Lower leg skin (tissue), 4 donors: ENCODE results near the gene THSD4. TPM values are rescaled to one million over a fixed set of nuclear protein-coding genes. Genes with fewer than 3 reads are reported as not detected.

Experiments used
- DNase-seq, 2 donors: peaks; one replicate each; pipeline ENCODE4 v3.0.0-alpha.2; 2019; ENCODE audit warnings: low spot score in 2 of 2
- H3K4me3 ChIP-seq: fragments of 200-600 bp; sonication (generic); 2 replicates; pipeline ENCODE4 v1.5.1; 2017; ENCODE audit warnings: mild to moderate bottlenecking, low read depth; ENCODE audit not compliant: poor library complexity, severe bottlenecking
- POLR2A ChIP-seq, 2 donors: fragments of 450-650 bp; IDR thresholded peaks; one replicate each; pipeline ENCODE4 v1.6.1; 2016 to 2017; ENCODE audit warnings: antibody characterized with exemption in 2 of 2, mild to moderate bottlenecking in 1 of 2, moderate library complexity in 1 of 2
- WGBS, 2 donors: methylation state at CpG; one replicate each; pipeline ENCODE4 v1.1.5; 2018; 5-methylcytosine and 5-hydroxymethylcytosine counted together
- intact Hi-C: fragments of 100-400 bp; cut with DNase I; formaldehyde crosslinking; loops from one replicate; pipeline ENCODE4 v1.15.0; 2023; ENCODE audit warnings: low total_unique reads
- total RNA-seq, 4 donors: library from RNA; depleted of rRNA; stranded (reverse); fragments of >200 nt; gene quantifications; one replicate each; pipeline ENCODE4 v1.1.0, GENCODE V29; 2016
- TF ChIP-seq, protein P1 (sequence below), 3 donors: fragments of 450-650 bp; IDR thresholded peaks; one replicate each; pipeline ENCODE4 v1.5.1; 2016; ENCODE audit warnings: antibody characterized with exemption in 3 of 3, mild to moderate bottlenecking in 3 of 3, moderate library complexity in 2 of 3

The THSD4 gene
- total RNA-seq, 4 donors from 2014 or later, result 9.3 to 39.2 (median 32.8) TPM

DNA sequence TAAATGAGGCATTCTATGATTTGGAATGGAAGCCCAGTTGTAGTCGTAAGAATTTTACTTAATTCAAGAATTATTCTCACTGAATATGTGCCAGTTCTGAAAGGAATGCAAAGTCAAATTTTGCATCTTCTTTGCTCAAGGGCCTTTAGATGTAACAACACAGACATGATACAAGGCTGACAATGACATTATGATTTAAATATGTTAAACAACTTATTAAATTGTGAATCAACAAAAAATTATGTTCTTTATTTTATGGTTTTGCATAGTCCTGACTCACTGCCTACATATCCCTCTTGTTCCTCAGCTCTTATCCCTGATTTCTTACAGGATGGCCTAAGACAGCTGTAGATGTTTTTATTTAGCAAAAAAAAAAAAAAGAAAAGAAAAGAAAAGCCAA, 524.2 kb downstream of the THSD4 start:
- intact Hi-C loops, result no loop called here
- TF ChIP-seq POLR2A (IDR thresholded peaks at IDR 0.05), result no peak
- TF ChIP-seq, protein P1, sequence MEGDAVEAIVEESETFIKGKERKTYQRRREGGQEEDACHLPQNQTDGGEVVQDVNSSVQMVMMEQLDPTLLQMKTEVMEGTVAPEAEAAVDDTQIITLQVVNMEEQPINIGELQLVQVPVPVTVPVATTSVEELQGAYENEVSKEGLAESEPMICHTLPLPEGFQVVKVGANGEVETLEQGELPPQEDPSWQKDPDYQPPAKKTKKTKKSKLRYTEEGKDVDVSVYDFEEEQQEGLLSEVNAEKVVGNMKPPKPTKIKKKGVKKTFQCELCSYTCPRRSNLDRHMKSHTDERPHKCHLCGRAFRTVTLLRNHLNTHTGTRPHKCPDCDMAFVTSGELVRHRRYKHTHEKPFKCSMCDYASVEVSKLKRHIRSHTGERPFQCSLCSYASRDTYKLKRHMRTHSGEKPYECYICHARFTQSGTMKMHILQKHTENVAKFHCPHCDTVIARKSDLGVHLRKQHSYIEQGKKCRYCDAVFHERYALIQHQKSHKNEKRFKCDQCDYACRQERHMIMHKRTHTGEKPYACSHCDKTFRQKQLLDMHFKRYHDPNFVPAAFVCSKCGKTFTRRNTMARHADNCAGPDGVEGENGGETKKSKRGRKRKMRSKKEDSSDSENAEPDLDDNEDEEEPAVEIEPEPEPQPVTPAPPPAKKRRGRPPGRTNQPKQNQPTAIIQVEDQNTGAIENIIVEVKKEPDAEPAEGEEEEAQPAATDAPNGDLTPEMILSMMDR (IDR thresholded peaks at IDR 0.05), result no peak
- no peak for DNase-seq
- WGBS, 2 donors, result 52 to 57% methylated on average over 1 of the region's 1 CpG
- H3K4me3 ChIP-seq, result no peak overlapping the region

DNA sequence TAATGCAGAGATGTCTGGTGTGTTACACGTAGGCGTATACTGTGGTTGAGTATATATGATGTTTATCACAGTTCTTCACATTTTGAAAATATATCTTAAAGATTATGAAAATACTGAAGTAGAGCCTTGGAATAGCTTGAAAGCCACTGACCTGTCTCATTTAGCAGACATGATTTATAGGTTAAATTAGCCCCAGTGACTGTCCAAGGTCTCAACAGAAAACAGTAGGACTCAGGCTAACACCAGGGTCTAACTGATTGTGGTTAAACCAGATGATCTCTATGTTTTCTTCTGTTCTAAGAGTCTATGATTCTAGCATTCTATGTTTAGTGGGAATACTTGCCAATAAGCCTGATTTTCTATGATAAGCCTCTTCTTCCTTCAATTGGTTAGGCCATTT, 528.6 kb downstream of the THSD4 start:
- H3K4me3 ChIP-seq, result no peak overlapping the region
- intact Hi-C loops, result no loop called here
- TF ChIP-seq POLR2A (IDR thresholded peaks at IDR 0.05), result no peak
- TF ChIP-seq, protein P1 (IDR thresholded peaks at IDR 0.05), result no peak
- no peak for DNase-seq
- 95 to 96% methylated on average over 2 of the region's 2 CpGs for WGBS, 2 donors

DNA sequence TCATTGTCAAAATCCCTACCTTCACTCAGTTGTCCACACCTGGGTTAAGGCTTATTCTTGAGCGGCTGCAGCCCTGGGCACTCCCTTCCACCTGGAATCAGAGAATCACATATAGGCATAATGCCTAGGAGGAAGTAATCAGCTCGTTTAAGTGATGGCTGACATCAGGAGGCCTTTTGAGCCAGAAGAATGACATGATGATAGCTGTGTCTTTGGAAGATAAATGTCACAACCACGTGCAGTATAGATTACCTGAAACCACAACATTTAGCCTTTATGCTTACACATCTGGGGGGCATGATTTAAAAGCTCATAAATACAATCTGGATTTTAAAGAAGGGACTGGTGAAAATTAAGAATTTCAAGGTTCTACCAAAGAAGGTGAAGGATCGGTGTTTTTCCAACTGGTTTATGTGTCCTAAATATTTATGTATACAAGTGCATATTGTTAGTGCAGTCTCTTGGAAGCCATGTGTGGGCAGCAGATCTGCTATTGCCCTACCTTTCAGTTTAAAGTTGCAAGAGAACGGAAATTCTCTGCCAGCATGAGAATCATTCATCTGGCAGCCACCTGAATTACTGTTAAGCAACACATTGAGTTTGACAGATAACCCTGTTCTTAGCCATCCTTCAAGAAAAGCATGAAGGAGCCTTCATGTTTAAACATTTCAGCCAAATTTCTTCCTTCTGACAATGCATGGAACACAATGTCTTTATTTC, 531.7 kb downstream of the THSD4 start:
- WGBS, 2 donors, result 64 to 68% methylated on average over 5 of the region's 5 CpGs
- no peak for TF ChIP-seq POLR2A (IDR thresholded peaks at IDR 0.05)
- TF ChIP-seq, protein P1 (IDR thresholded peaks at IDR 0.05), result no peak
- DNase-seq, result no peak
- intact Hi-C loops, result no loop called here
- H3K4me3 ChIP-seq, result no peak overlapping the region

DNA sequence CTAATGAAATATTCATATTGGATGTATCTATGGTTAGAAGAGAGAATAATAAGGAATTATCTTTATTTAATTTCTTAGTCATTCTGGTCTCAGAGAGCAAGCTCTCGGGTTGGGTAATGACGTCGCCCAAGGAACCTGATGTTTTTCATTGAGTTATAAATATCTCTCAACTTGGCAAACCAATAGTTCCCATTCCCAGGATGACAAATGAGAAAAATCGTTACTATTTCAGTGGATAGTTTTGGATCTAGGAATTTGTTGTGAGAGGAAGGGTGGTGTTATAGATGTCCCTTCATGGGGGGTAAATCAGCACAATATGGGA, 532.2 kb downstream of the THSD4 start:
- no peak for DNase-seq
- intact Hi-C loops, result no loop called here
- 45 to 60% methylated on average over 4 of the region's 4 CpGs for WGBS, 2 donors

GRCh38 chr15:71648095-71648494, 532.8 kb downstream of the THSD4 start:
- no peak for DNase-seq
- no peak overlapping the region for H3K4me3 ChIP-seq
- intact Hi-C loops, result no loop called here
- WGBS, 2 donors, result 88 to 89% methylated on average over 3 of the region's 3 CpGs
- TF ChIP-seq, protein P1 (IDR thresholded peaks at IDR 0.05), result no peak
- TF ChIP-seq POLR2A (IDR thresholded peaks at IDR 0.05), result no peak

More for the DNA sequence above, 532.2 kb downstream of the THSD4 start:
- TF ChIP-seq POLR2A (IDR thresholded peaks at IDR 0.05), result no peak
- TF ChIP-seq, protein P1 (IDR thresholded peaks at IDR 0.05), result no peak
- H3K4me3 ChIP-seq, result no peak overlapping the region

GRCh38 chr15:71649894-71650293, 534.6 kb downstream of the THSD4 start:
- TF ChIP-seq, protein P1 (IDR thresholded peaks at IDR 0.05), result no peak
- no peak for TF ChIP-seq POLR2A (IDR thresholded peaks at IDR 0.05)
- 52 to 53% methylated on average over 3 of the region's 3 CpGs for WGBS, 2 donors
- DNase-seq, result no peak
- H3K4me3 ChIP-seq, result no peak overlapping the region
- intact Hi-C loops, result loop anchor here (10.0 kb wide), 1 partner anchor 195 kb away; no protein-coding TSS in a partner anchor
